Measurements from ENCODE around the gene CKS2. TPM values are rescaled to one million over a fixed set of nuclear protein-coding genes. Genes with fewer than 3 reads are reported as not detected.
"Not testable (repeated sequence)": the region's sequence is repeated elsewhere in the genome, so short reads cannot be mapped to it uniquely, and the experiment has no call there.

Gene CKS2
- total RNA-seq, 1 donor from 2014 or later, result 23.7 TPM

- Mint-ChIP-seq H3K27ac (ENCODE audit: unreplicated experiment) (no peak overlapping the region), H3K4me1 (ENCODE audit: unreplicated experiment) (no peaks in the 10 kb centered on the region), H3K4me3 (ENCODE audit: unreplicated experiment) (no peak overlapping the region), H3K36me3 (ENCODE audit: unreplicated experiment) (no peaks in the 10 kb centered on the region), H3K9me3 (ENCODE audit: unreplicated experiment) (no peaks in the 10 kb centered on the region), H3K27me3 (ENCODE audit: unreplicated experiment) (no peaks in the 10 kb centered on the region)
- DNase-seq (ENCODE audit: extremely low spot score, unreplicated experiment), result no peak
- TF ChIP-seq CTCF (IDR thresholded peaks at IDR 0.05), result no peak
These were observed 26.9 kb upstream of the CKS2 start for GRCh38 chr9:89284076-89284475.

DNA sequence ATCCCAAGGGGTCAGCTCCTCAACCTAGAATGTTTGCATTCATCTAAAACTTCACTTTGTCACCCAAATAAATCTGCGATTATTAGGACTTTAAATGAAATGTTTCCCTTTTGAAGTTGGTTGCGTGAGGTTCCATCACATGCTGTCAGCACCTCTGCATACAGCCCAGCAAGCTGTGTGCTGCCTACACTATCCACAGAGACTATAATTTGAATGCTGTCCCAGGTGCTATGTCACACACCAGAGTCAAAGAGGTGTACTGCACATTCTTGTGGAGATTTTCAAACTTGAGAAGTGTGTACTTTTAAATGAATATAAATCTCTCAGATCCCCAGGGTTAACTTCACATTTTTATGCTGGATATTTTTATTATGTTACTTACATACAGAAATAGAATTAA, 19.3 kb upstream of the CKS2 start:
- H3K4me3 Mint-ChIP-seq (ENCODE audit: unreplicated experiment), result no peak overlapping the region
- no peak for DNase-seq (ENCODE audit: extremely low spot score, unreplicated experiment)
- H3K4me1 Mint-ChIP-seq (ENCODE audit: unreplicated experiment), result no peaks in the 10 kb centered on the region
- TF ChIP-seq CTCF (IDR thresholded peaks at IDR 0.05), result no peak
- H3K27me3 Mint-ChIP-seq (ENCODE audit: unreplicated experiment), result no peaks in the 10 kb centered on the region
- H3K27ac Mint-ChIP-seq (ENCODE audit: unreplicated experiment), result no peak overlapping the region
- H3K36me3 Mint-ChIP-seq (ENCODE audit: unreplicated experiment), result no peaks in the 10 kb centered on the region
- no peaks in the 10 kb centered on the region for H3K9me3 Mint-ChIP-seq (ENCODE audit: unreplicated experiment)

DNA sequence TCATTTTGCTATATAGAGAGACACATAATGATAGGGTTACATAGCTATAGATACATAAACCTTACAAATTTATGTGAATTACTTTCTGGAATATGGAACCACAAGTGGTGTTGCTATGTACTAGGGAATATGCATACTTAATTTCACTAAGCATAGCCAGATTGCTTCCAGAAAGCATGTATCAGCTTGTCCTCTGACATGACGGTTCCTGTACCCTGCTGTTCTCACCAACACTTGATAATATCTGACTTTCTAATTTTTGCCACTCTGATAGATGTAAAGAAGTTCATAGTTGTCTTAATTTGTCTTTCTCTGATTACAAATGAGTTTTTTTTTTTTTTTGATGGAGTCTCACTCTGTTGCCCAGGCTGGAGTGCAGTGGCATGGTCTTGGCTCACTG, 18.0 kb upstream of the CKS2 start:
- Mint-ChIP-seq H3K9me3 (ENCODE audit: unreplicated experiment) (no peaks in the 10 kb centered on the region), H3K4me1 (ENCODE audit: unreplicated experiment) (no peaks in the 10 kb centered on the region), H3K36me3 (ENCODE audit: unreplicated experiment) (no peaks in the 10 kb centered on the region), H3K27me3 (ENCODE audit: unreplicated experiment) (no peaks in the 10 kb centered on the region), H3K27ac (ENCODE audit: unreplicated experiment) (no peak overlapping the region), H3K4me3 (ENCODE audit: unreplicated experiment) (no peak overlapping the region)
- no peak for TF ChIP-seq CTCF (IDR thresholded peaks at IDR 0.05)
- DNase-seq (ENCODE audit: extremely low spot score, unreplicated experiment), result no peak

- Mint-ChIP-seq H3K36me3 (ENCODE audit: unreplicated experiment) (no peaks in the 10 kb centered on the region), H3K27ac (ENCODE audit: unreplicated experiment) (no peak overlapping the region), H3K9me3 (ENCODE audit: unreplicated experiment) (no peaks in the 10 kb centered on the region), H3K27me3 (ENCODE audit: unreplicated experiment) (no peaks in the 10 kb centered on the region), H3K4me3 (ENCODE audit: unreplicated experiment) (no peak overlapping the region), H3K4me1 (ENCODE audit: unreplicated experiment) (no peaks in the 10 kb centered on the region)
- no peak for DNase-seq (ENCODE audit: extremely low spot score, unreplicated experiment)
- TF ChIP-seq CTCF (IDR thresholded peaks at IDR 0.05), result no peak
These were observed 15.6 kb upstream of the CKS2 start for GRCh38 chr9:89295400-89295799.

- not testable (repeated sequence) for H3K27me3 Mint-ChIP-seq (ENCODE audit: unreplicated experiment); H3K4me1 Mint-ChIP-seq (ENCODE audit: unreplicated experiment); H3K36me3 Mint-ChIP-seq (ENCODE audit: unreplicated experiment); H3K4me3 Mint-ChIP-seq (ENCODE audit: unreplicated experiment); H3K27ac Mint-ChIP-seq (ENCODE audit: unreplicated experiment); H3K9me3 Mint-ChIP-seq (ENCODE audit: unreplicated experiment); DNase-seq (ENCODE audit: extremely low spot score, unreplicated experiment)
These were observed 9.0 kb upstream of the CKS2 start for GRCh38 chr9:89301996-89302395.
